Measurements from ENCODE around the gene PERCC1.
"Not testable (repeated sequence)": the region's sequence is repeated elsewhere in the genome, so short reads cannot be mapped to it uniquely, and the experiment has no call there.

Gene PERCC1

DNA sequence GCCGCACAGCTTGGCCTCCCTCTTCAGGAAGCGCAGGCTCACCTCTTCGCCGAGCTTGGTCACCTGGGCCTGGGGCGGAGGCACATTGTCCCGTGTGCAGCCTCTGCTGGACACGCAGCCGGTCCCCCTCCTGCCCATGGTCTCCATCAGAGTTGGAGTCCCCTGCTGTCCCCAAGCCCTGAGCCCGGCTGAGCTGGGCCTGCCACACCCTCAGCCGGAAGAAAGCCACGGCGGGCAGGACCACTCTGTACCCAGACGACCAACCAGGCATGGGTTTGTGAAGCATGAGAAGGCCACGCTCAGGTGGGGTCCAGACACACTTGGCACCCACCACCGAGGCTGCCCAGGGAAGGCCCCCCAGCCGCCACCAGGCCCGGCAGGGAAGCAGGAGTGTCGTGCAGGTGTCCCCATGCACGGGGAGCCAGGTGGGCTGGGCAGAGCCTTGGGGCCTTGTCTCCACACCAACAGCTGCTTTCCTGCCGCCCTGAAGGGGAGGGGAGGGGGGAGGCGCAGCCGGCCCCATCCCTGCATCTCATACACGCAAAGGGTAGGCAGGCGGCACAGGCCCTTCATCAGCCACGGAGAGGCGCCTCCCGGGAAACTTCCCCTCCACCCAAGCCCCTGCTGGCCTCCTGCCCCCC, 8.3 kb downstream of the PERCC1 start:
- no peaks in the 10 kb centered on the region for H3K4me1 ChIP-seq (ENCODE audit: control insufficient read depth, insufficient read depth, low read length)
- H3K9me3 ChIP-seq (ENCODE audit: control insufficient read depth, insufficient read depth, low read length) = no peaks in the 10 kb centered on the region
- H3K27me3 ChIP-seq (ENCODE audit: control insufficient read depth, insufficient read depth, low read length) = no peaks in the 10 kb centered on the region
- peaks cover 2% of the 10 kb centered on the region for H3K36me3 ChIP-seq (ENCODE audit: control insufficient read depth, insufficient read depth, low read length)
- H3K4me3 ChIP-seq (ENCODE audit: low read depth, low read length) = no peak overlapping the region
- H3K9ac ChIP-seq (ENCODE audit: low read depth, low read length) = no peak overlapping the region

DNA sequence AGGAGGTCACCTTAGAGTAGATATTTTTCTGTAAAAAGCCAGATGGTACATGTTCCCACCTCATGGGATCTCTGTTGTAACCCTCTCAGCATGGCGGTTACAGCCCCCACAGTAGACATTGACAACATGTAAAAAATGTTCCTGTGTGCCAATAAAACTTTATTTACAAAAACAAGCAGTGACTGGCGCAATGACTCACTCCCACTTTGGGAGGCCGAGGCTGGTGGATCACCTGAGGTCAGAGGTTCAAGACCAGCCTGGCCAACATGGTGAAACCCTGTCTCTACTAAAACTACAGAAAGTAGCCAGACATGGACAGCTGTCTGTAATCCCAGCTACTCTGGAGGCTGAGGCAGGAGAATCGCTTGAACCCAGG, 8.8 kb downstream of the PERCC1 start:
- H3K36me3 ChIP-seq (ENCODE audit: control insufficient read depth, insufficient read depth, low read length); H3K9me3 ChIP-seq (ENCODE audit: control insufficient read depth, insufficient read depth, low read length); H3K9ac ChIP-seq (ENCODE audit: low read depth, low read length); H3K27me3 ChIP-seq (ENCODE audit: control insufficient read depth, insufficient read depth, low read length); H3K4me3 ChIP-seq (ENCODE audit: low read depth, low read length); H3K4me1 ChIP-seq (ENCODE audit: control insufficient read depth, insufficient read depth, low read length): not testable (repeated sequence)

- no peaks in the 10 kb centered on the region for H3K9me3 ChIP-seq (ENCODE audit: control insufficient read depth, insufficient read depth, low read length)
- no peak overlapping the region for H3K4me3 ChIP-seq (ENCODE audit: low read depth, low read length)
- no peak overlapping the region for H3K9ac ChIP-seq (ENCODE audit: low read depth, low read length)
- H3K4me1 ChIP-seq (ENCODE audit: control insufficient read depth, insufficient read depth, low read length) = no peaks in the 10 kb centered on the region
- no peaks in the 10 kb centered on the region for H3K27me3 ChIP-seq (ENCODE audit: control insufficient read depth, insufficient read depth, low read length)
- H3K36me3 ChIP-seq (ENCODE audit: control insufficient read depth, insufficient read depth, low read length) = peaks cover 11% of the 10 kb centered on the region
Observed at GRCh38 chr16:1441391-1441829, 10.5 kb downstream of the PERCC1 start.

- Histone ChIP-seq H3K9ac (ENCODE audit: low read depth, low read length) (no peak overlapping the region), H3K27me3 (ENCODE audit: control insufficient read depth, insufficient read depth, low read length) (no peaks in the 10 kb centered on the region), H3K36me3 (ENCODE audit: control insufficient read depth, insufficient read depth, low read length) (peaks cover 20% of the 10 kb centered on the region), H3K4me3 (ENCODE audit: low read depth, low read length) (no peak overlapping the region), H3K4me1 (ENCODE audit: control insufficient read depth, insufficient read depth, low read length) (no peaks in the 10 kb centered on the region), H3K9me3 (ENCODE audit: control insufficient read depth, insufficient read depth, low read length) (no peaks in the 10 kb centered on the region)
Observed at GRCh38 chr16:1442697-1443096, 11.8 kb downstream of the PERCC1 start.

DNA sequence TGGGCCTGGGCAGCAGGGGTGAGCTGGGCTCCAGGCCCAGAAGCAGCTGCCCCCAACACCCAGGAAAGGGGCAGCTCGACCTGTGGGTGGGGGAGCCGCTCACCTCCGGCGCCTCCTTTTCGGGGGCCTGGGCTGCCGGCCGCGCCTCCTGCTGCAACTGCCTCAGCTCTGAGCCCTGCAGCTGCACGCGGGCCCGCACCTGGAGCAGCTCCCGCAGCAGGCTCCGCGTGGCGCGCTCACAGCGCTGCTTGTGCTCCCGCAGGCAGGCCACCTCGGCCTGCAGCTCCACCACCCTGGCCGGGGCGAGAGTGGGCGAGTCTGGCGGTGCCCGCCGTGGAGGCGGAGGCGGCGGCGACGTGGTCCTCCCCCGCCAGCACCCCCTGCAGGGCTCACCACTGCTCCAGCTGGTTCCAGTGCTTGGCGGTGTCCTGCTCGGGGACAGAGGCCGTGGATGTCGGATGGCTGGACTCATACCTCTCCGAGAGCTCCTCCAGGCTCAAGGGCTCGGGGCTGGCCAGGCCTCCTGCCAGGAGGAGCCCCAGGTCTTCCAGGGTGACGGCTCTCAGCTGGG, 12.6 kb downstream of the PERCC1 start:
- Histone ChIP-seq H3K4me1 (ENCODE audit: control insufficient read depth, insufficient read depth, low read length) (no peaks in the 10 kb centered on the region), H3K36me3 (ENCODE audit: control insufficient read depth, insufficient read depth, low read length) (peaks cover 26% of the 10 kb centered on the region), H3K4me3 (ENCODE audit: low read depth, low read length) (no peak overlapping the region), H3K27me3 (ENCODE audit: control insufficient read depth, insufficient read depth, low read length) (no peaks in the 10 kb centered on the region), H3K9me3 (ENCODE audit: control insufficient read depth, insufficient read depth, low read length) (no peaks in the 10 kb centered on the region), H3K9ac (ENCODE audit: low read depth, low read length) (peak overlapping the region; percentile 5)

- Histone ChIP-seq H3K9ac (ENCODE audit: low read depth, low read length) (no peak within 1 kb of the TSS), H3K9me3 (ENCODE audit: control insufficient read depth, insufficient read depth, low read length) (no peaks in the 10 kb centered on the region), H3K4me1 (ENCODE audit: control insufficient read depth, insufficient read depth, low read length) (no peaks in the 10 kb centered on the region), H3K27me3 (ENCODE audit: control insufficient read depth, insufficient read depth, low read length) (no peaks in the 10 kb centered on the region), H3K36me3 (ENCODE audit: control insufficient read depth, insufficient read depth, low read length) (peaks cover 28% of the 10 kb centered on the region), H3K4me3 (ENCODE audit: low read depth, low read length) (no peak within 1 kb of the TSS)
Observed at GRCh38 chr16:1443980-1444729, 13.3 kb downstream of the PERCC1 start, which contains the start of gene CCDC154. CCDC154 (minus strand) TSS chr16:1444556; CDS start chr16:1444322, 234 bp downstream.

DNA sequence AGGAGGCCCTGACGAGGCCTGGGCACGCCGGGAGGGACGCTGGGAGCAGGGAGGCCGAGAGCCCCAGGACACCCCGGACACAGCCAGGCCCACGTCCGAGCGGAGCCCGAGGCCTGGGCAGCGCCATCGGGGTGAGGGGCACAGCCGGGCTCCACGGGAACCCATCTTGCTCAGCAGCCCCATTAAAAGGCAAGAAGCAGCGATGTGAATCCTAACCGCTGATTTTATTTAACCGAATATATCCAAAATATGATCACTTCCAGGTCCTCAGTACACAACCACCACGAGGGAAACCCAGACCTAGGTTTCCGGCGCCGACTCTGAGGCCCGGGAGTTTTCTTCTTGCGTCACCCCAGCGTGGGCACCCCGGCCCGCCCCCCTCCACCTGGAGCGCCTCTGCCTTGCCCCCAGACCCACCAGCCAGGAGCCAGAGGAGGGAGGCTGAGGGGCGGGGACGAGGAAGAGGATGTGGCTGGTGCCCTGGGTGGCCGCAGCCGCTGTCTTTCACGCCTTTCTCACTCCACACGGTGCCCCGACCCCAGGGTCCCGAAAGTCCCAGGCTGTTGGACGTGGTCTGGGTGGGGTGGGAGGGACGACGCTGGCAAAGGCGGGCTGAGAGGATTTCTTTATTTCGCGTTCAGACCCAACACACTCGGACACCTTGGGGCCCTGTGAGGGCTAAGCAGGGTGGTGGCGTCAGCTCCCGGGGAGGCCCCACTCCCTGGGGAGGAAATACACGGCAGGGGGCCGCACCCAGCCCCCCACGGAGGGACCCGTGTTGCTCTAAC, 14.0 kb downstream of the PERCC1 start:
- Histone ChIP-seq H3K36me3 (ENCODE audit: control insufficient read depth, insufficient read depth, low read length) (peaks cover 28% of the 10 kb centered on the region), H3K27me3 (ENCODE audit: control insufficient read depth, insufficient read depth, low read length) (no peaks in the 10 kb centered on the region), H3K4me1 (ENCODE audit: control insufficient read depth, insufficient read depth, low read length) (no peaks in the 10 kb centered on the region), H3K9ac (ENCODE audit: low read depth, low read length) (no peak overlapping the region), H3K4me3 (ENCODE audit: low read depth, low read length) (no peak overlapping the region), H3K9me3 (ENCODE audit: control insufficient read depth, insufficient read depth, low read length) (no peaks in the 10 kb centered on the region)

DNA sequence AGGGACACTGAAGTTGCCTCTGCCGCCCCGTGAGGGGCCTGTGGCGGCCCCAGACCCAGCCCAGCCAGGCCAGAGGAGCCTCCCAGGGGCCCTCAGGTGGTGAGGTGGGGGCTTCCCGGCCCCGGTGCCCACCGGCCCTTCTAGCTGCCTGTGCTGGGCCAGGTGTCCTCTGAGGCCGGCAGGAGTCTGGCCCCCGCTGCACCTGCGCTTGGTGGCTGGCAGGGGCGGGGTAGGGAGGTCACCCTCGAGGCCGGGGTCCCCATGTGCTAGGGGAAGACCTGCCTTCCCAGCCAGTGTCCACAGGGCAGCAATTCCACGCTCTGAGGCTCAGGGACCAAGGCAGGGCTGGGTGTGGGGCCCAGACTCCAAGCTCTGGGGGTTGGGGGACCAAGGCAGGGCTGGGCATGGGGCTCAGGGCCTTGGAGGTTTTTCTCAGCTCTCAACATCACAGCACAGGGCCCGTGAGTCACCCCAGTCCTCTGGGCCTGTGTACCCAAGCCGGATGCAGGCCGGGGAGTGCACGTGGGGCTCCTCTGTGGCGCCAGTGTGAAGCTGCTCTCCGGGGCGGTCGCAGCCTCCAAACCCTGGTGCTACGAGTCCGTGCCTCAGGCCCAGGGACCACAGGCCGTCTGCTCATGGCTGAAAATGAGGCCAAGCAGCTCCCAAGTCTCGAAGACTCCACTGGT, 14.8 kb downstream of the PERCC1 start:
- H3K9ac ChIP-seq (ENCODE audit: low read depth, low read length) = no peak overlapping the region

DNA sequence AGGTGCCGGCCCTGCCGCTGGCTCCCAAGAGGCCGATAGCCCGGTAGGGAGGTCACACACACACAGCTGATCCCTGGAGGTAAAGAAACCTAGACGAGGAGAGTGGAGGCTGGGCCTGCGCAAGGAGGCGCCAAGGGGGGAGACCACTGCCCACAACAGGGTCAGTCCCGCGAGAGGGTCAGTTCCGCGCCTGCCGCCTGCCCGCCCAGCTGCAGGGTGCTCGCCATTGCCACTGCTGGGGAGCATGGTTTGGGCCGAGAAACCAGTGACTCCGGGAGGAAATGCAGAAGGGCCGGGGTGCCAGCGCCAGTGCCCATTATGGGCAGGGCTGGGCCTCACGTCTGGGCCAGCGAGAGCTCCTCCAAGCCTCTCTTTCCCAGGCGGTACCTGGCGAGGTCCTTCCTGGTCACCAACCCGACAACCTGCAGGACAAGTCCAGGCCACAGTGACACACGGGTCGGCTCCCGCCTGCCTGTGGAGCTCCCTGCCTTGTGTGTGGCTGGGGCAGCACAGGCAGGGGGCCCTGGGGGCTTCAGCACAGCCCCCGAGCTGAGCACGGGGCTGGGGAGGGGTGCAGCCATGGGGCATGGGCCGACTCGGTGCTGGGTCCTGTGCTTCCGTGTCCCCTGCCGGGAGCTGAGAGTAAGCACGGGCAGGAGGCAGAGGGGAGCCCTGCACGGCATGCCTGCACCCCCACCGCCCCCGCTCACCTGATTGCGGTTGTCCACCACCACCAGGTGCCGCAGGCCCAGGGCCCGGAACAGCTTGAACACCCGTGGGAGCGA, 15.6 kb downstream of the PERCC1 start:
- H3K4me3 ChIP-seq (ENCODE audit: low read depth, low read length) = no peak overlapping the region
- no peaks in the 10 kb centered on the region for H3K4me1 ChIP-seq (ENCODE audit: control insufficient read depth, insufficient read depth, low read length)
- H3K27me3 ChIP-seq (ENCODE audit: control insufficient read depth, insufficient read depth, low read length) = no peaks in the 10 kb centered on the region
- no peaks in the 10 kb centered on the region for H3K9me3 ChIP-seq (ENCODE audit: control insufficient read depth, insufficient read depth, low read length)
- no peak overlapping the region for H3K9ac ChIP-seq (ENCODE audit: low read depth, low read length)
- H3K36me3 ChIP-seq (ENCODE audit: control insufficient read depth, insufficient read depth, low read length) = peaks cover 33% of the 10 kb centered on the region

More for the DNA sequence above, 14.8 kb downstream of the PERCC1 start:
- Histone ChIP-seq H3K9me3 (ENCODE audit: control insufficient read depth, insufficient read depth, low read length) (no peaks in the 10 kb centered on the region), H3K36me3 (ENCODE audit: control insufficient read depth, insufficient read depth, low read length) (peaks cover 28% of the 10 kb centered on the region), H3K4me1 (ENCODE audit: control insufficient read depth, insufficient read depth, low read length) (no peaks in the 10 kb centered on the region), H3K4me3 (ENCODE audit: low read depth, low read length) (no peak overlapping the region), H3K27me3 (ENCODE audit: control insufficient read depth, insufficient read depth, low read length) (no peaks in the 10 kb centered on the region)

DNA sequence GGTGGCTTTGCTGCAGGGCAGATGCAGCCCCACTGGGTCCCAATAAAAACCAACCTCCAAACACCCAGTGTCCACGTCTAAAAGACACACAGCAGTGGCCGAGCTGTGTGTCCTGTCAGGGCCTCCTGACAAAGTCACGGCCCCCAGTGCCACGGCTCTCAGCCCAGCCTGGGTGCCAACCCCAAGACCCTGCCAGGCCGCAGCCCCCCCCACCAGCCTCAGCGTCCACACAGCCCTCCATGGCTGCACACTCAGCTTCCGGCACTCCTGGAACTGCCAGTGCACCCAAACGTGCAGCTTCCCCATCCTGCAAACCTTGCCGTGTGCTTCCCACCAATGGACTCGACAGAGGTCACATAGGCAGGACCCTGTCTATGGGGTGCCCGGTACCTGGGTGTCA, 17.1 kb downstream of the PERCC1 start:
- Histone ChIP-seq H3K4me3 (ENCODE audit: low read depth, low read length) (no peak overlapping the region), H3K9ac (ENCODE audit: low read depth, low read length) (no peak overlapping the region), H3K27me3 (ENCODE audit: control insufficient read depth, insufficient read depth, low read length) (no peaks in the 10 kb centered on the region), H3K36me3 (ENCODE audit: control insufficient read depth, insufficient read depth, low read length) (peaks cover 44% of the 10 kb centered on the region), H3K4me1 (ENCODE audit: control insufficient read depth, insufficient read depth, low read length) (no peaks in the 10 kb centered on the region), H3K9me3 (ENCODE audit: control insufficient read depth, insufficient read depth, low read length) (no peaks in the 10 kb centered on the region)
